Measurements from ENCODE around the gene TTLL11. TPM values are rescaled to one million over a fixed set of nuclear protein-coding genes. Genes with fewer than 3 reads are reported as not detected.

TTLL11 gene
- polyA plus RNA-seq, 1 donor (not counting 4 experiments of a cell fraction or from before 2014, with no cell fraction given) = 8.0 TPM

DNA sequence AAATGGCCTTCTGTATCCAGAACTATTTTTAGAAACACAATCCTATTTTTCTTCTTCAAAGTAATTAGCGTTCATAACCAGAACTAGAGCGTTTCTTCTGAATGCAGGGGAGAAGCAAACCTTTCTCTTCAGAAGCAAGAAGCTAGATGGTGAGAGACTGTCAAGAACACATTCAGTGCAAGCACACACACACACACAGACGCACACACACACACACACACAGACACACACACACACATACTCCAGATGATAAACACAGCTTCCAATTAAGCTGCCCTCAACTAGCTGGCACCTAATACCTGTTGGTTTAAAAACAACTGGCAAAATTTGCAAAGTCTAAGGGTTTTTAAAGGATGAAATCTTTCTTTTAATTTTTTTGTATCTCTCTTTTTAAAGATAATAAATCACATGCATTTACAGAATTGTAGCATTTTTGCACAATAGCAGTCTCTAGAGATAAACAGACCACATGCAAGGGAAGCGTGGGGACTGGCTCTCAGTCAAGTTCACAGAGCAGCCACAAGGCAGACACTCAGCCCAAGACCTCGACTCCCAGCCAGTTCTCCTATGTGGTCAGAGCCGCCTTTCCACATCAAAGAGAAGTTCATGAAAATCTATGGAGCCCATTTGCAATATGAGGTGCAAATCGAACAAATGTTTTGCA, 138.5 kb downstream of the TTLL11 start:
- TF ChIP-seq EZH2 (IDR thresholded peaks at IDR 0.05; ENCODE audit: low read length) = no peak
- TF ChIP-seq, protein P1, sequence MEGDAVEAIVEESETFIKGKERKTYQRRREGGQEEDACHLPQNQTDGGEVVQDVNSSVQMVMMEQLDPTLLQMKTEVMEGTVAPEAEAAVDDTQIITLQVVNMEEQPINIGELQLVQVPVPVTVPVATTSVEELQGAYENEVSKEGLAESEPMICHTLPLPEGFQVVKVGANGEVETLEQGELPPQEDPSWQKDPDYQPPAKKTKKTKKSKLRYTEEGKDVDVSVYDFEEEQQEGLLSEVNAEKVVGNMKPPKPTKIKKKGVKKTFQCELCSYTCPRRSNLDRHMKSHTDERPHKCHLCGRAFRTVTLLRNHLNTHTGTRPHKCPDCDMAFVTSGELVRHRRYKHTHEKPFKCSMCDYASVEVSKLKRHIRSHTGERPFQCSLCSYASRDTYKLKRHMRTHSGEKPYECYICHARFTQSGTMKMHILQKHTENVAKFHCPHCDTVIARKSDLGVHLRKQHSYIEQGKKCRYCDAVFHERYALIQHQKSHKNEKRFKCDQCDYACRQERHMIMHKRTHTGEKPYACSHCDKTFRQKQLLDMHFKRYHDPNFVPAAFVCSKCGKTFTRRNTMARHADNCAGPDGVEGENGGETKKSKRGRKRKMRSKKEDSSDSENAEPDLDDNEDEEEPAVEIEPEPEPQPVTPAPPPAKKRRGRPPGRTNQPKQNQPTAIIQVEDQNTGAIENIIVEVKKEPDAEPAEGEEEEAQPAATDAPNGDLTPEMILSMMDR (optimal IDR thresholded peaks at IDR 0.05 in 1 of 3, IDR thresholded peaks at IDR 0.05 in 1 of 3, conservative IDR thresholded peaks at IDR 0.05 in 1 of 3; ENCODE audit: extremely low read depth in 1 of 3, insufficient read depth in 2 of 3, low read length in 3 of 3) = no peak
- FAIRE-seq (no peak), DNase-seq (ENCODE audit: low read depth, low spot score) (no peak)
- no peak overlapping the region for H3K9ac ChIP-seq (ENCODE audit: control insufficient read depth, extremely low read depth, insufficient read depth, low read length)
- peaks cover 12% of the 10 kb centered on the region for H3K9me1 ChIP-seq (ENCODE audit: control insufficient read depth, extremely low read depth, insufficient read depth, low read length)
- H3K27me3 ChIP-seq (ENCODE audit: control insufficient read depth, extremely low read depth, insufficient read depth, low read length) = no peaks in the 10 kb centered on the region
- H3K4me1 ChIP-seq (ENCODE audit: control insufficient read depth, extremely low read depth, insufficient read depth, low read length) = peaks cover 37% of the 10 kb centered on the region
- H3K4me2 ChIP-seq (ENCODE audit: control insufficient read depth, extremely low read depth, insufficient read depth, low read depth, low read length) = no peak overlapping the region
- peaks cover 61% of the 10 kb centered on the region for H3K79me2 ChIP-seq (ENCODE audit: control insufficient read depth, insufficient read depth, low read length)
- H3K27ac ChIP-seq (ENCODE audit: control insufficient read depth, insufficient read depth, low read length) = no peak overlapping the region
- no peak overlapping the region for H2AFZ ChIP-seq (ENCODE audit: control insufficient read depth, low read length)
- no peaks in the 10 kb centered on the region for H3K9me3 ChIP-seq (ENCODE audit: control insufficient read depth, low read depth, low read length)
- H4K20me1 ChIP-seq (ENCODE audit: control insufficient read depth, extremely low read depth, insufficient read depth, low read length) = no peaks in the 10 kb centered on the region
- no peak overlapping the region for H3K4me3 ChIP-seq (ENCODE audit: control insufficient read depth in 2 of 3, extremely low read depth in 1 of 3, insufficient read depth in 2 of 3, low read depth in 1 of 3, low read length in 3 of 3)
- dilution Hi-C loops (cut with MboI; ENCODE audit: extremely low pct_ligation_motif_present, low sequenced_read_pairs) = no loop called here
- H3K36me3 ChIP-seq (ENCODE audit: control insufficient read depth in 2 of 2, extremely low read depth in 1 of 2, insufficient read depth in 2 of 2, low read length in 2 of 2) = peaks cover 1 to 37% of the 10 kb centered on the region in 2 experiments

DNA sequence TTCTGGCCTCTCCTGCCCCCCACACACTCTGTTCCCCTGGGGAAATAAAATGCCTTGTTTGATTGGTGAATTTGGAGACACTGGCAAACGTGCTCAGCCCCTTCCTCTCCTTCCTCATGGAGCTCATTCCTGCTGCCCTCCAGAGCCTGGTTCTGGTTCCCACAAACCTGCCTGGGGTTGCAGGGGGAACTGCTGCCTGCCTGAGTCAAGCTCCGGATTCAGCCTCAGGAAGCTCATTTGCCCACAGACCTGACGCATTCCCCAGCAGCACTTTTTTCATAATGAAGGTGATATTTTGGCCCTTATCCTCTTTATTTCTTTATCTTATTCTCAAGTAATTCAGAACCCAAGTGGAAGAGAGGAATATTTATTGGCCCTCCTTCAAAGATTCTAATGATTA, 140.5 kb downstream of the TTLL11 start:
- Histone ChIP-seq H3K27me3 (ENCODE audit: control insufficient read depth, extremely low read depth, insufficient read depth, low read length) (no peaks in the 10 kb centered on the region), H3K4me2 (ENCODE audit: control insufficient read depth, extremely low read depth, insufficient read depth, low read depth, low read length) (no peak overlapping the region), H3K9me1 (ENCODE audit: control insufficient read depth, extremely low read depth, insufficient read depth, low read length) (peaks cover 9% of the 10 kb centered on the region), H4K20me1 (ENCODE audit: control insufficient read depth, extremely low read depth, insufficient read depth, low read length) (no peaks in the 10 kb centered on the region), H3K4me3 (ENCODE audit: control insufficient read depth in 2 of 3, extremely low read depth in 1 of 3, insufficient read depth in 2 of 3, low read depth in 1 of 3, low read length in 3 of 3) (no peak overlapping the region), H3K4me1 (ENCODE audit: control insufficient read depth, extremely low read depth, insufficient read depth, low read length) (peaks cover 38% of the 10 kb centered on the region), H3K9me3 (ENCODE audit: control insufficient read depth, low read depth, low read length) (no peaks in the 10 kb centered on the region), H3K79me2 (ENCODE audit: control insufficient read depth, insufficient read depth, low read length) (peaks cover 53% of the 10 kb centered on the region), H3K27ac (ENCODE audit: control insufficient read depth, insufficient read depth, low read length) (no peak overlapping the region), H3K9ac (ENCODE audit: control insufficient read depth, extremely low read depth, insufficient read depth, low read length) (no peak overlapping the region), H3K36me3 (ENCODE audit: control insufficient read depth in 2 of 2, extremely low read depth in 1 of 2, insufficient read depth in 2 of 2, low read length in 2 of 2) (peaks cover 4 to 48% of the 10 kb centered on the region in 2 experiments), H2AFZ (ENCODE audit: control insufficient read depth, low read length) (no peak overlapping the region)
- dilution Hi-C loops (cut with MboI; ENCODE audit: extremely low pct_ligation_motif_present, low sequenced_read_pairs) = no loop called here
- no peak for FAIRE-seq
- TF ChIP-seq, protein P1 (optimal IDR thresholded peaks at IDR 0.05 in 1 of 3, IDR thresholded peaks at IDR 0.05 in 1 of 3, conservative IDR thresholded peaks at IDR 0.05 in 1 of 3; ENCODE audit: extremely low read depth in 1 of 3, insufficient read depth in 2 of 3, low read length in 3 of 3) = no peak
- TF ChIP-seq EZH2 (IDR thresholded peaks at IDR 0.05; ENCODE audit: low read length) = no peak
- DNase-seq (ENCODE audit: low read depth, low spot score) = no peak

Data from keratinocyte (primary cell).